HG03439 (cell line): Measurements from ENCODE around the gene SF3B6.
A peak's percentile ranks its signal among the peaks of the same experiment; 100 is the strongest.
"Not testable (repeated sequence)": the region's sequence is repeated elsewhere in the genome, so short reads cannot be mapped to it uniquely, and the experiment has no call there.

Source experiments
- ATAC-seq: cut with Tn5 transposase; IDR thresholded peaks from one replicate; pipeline ENCODE4 v1.9.1; 2021; ENCODE audit warnings: mild to moderate bottlenecking, moderate library complexity; ENCODE audit not compliant: unreplicated experiment

SF3B6 gene, protein sequence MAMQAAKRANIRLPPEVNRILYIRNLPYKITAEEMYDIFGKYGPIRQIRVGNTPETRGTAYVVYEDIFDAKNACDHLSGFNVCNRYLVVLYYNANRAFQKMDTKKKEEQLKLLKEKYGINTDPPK

DNA sequence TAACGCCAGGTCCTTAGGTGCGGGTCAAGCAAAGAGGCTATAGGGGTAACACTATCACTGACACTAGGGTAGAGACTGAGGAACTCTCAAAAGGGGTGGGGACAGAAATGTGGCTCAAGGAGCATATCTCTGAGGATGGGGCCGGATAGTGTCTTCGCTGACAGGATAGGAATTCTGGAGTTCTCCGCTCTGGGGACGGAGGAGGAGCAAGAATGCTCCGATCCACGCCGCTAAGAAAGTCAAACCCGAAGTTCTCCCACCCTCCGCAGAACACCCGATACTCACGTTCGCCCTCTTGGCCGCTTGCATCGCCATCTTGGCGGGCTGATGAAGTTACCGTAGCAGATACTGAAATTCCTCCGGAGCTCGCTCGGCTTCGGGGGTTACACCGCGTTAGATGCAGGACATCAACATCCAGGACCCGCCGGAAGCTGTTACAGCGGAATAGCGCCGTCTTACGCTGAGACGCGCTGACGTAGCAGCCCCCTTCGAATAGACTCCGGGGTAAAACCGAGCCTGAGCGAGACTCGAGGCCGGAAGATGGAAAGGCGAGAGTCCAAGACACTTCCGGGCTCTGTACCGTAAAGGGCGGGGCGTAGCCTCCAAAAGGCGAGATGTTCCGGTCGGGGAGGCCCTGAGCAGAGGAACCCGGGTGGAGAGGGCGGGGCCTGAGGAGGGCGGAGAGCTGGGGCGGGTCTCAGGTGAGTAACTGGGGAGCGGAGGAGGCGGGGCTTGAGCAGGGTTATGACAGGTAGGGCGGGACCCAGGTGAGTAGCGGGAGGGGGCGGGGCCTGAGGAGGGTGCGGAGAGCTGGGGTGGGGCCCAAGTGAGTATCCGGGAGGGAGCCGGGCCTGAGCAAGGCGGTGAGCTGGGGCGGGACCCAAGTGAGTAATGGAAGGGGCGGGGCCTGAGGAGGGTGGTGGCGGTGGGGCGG, at the start of gene SF3B6:
SF3B6 (minus strand) TSS at position 412 of the 934 bp plus-strand sequence; CDS start at position 315, 97 bp downstream.
- peak; percentile 94 for ATAC-seq

GRCh38 chr2:24123922-24124580, 47.9 kb upstream of the SF3B6 start:
- ATAC-seq, result peak; percentile 10

DNA sequence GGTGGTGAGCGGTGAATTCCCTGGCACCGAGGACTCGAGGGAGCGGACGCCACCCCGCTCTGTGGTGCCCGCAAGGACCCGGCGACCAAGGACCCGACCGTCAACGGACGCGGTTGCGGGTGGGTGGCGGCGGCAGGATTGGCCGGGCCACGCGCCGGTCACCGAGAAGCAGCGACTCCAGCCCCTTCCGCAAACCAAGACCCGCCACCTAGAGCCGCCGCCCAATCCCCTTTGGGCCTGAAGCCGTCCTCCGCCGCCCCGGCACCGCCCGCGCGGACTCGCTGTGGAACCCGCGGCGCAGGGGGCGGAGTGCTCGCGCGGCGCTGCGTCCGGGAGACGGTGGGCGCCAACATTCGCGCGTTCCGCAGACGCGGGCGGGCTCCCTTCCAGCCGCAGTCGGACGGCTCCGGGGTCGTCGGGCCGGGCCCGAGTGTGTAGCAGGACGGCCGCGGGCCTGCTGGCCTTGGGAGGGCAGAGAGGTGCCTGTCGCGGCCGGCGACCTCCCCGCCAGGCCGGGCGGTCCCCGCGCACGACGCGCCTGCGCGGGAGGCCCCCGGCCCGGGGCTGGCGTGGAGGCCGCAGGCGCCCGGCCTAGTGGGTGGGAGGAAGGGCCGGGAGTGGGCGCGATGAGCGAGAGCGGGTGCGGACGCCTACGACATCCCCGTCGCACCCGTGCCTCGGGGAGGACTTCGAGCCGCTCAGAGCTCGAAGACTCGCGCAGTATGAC, 47.2 kb upstream of the SF3B6 start, which contains the start of the genes FAM228B and PFN4:
FAM228B (plus strand) TSS at position 275 of the 727 bp plus-strand sequence. CDS start 893 bp downstream, outside the sequence.
PFN4 (minus strand) TSS at position 140 of the 727 bp plus-strand sequence. CDS start 799 bp downstream, outside the sequence.
- ATAC-seq, result peak; percentile 93

- no peak for ATAC-seq
Measured at GRCh38 chr2:24122366-24123194, 46.5 kb upstream of the SF3B6 start.

DNA sequence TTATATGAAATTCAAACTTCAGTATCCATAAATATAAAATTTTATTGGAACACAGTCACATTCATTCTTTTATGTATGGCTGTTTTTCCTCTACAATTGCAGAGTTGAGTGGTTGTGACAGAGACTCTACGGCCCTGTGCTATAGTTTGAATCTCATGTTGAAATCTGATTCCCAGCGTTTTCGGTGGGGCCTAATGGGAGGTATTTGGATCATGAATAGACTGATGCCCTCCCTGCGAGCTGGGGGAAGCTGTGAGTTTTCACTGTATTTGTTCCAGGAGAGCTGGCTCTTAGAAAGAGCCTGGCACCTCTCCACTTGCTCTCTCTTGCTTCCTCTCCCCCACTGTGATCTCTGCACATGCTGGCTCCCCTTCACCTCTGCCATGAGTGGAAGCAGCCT, 45.3 kb upstream of the SF3B6 start:
- ATAC-seq, result no peak

GRCh38 chr2:24121066-24121465, 44.9 kb upstream of the SF3B6 start:
- ATAC-seq, result no peak

GRCh38 chr2:24117902-24118301, 41.8 kb upstream of the SF3B6 start:
- ATAC-seq, result no peak

DNA sequence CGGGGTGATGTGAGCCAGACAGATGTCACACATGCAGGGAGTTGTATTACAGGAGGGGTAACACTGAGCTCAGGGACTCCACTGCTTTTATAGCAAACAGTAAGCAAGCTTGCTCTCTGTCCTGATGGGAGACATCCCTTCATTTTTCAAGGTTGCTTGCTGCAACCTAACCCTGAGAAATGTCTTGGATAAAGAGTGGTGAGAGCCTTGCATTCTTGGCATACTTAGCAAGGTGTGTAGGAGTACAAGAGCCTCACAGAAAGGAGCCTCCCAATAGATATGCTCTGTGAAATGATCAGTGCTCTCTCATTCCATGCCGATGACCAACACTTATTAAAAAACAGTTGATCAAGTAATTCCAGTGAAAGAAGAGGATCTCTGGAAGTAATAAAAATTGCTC, 38.9 kb upstream of the SF3B6 start:
- ATAC-seq, result no peak

- ATAC-seq, result no peak
Measured at GRCh38 chr2:24111407-24111901, 35.3 kb upstream of the SF3B6 start.

GRCh38 chr2:24110660-24111303, 34.7 kb upstream of the SF3B6 start:
- no peak for ATAC-seq

GRCh38 chr2:24109431-24109830, 33.3 kb upstream of the SF3B6 start:
- not testable (repeated sequence) for ATAC-seq

- no peak for ATAC-seq
Measured at GRCh38 chr2:24107336-24107735, 31.2 kb upstream of the SF3B6 start.

DNA sequence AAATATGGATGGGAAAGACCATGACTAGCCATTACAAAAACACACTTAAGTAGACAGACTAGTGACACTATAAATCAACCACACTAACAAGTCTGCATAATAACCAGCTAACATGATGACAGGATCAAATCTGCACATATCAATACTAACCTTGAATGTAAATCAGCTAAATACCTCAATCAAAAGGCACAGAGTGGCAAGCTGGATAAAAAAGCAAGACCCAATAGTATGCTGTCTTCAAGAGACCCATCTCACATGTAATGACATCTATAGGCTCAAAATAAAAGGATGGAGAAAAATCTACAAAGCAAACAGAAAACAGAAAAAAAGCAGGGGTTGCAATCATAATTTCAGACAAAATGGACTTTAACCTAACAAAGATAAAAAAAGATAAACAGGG, 30.7 kb upstream of the SF3B6 start:
- no peak for ATAC-seq

DNA sequence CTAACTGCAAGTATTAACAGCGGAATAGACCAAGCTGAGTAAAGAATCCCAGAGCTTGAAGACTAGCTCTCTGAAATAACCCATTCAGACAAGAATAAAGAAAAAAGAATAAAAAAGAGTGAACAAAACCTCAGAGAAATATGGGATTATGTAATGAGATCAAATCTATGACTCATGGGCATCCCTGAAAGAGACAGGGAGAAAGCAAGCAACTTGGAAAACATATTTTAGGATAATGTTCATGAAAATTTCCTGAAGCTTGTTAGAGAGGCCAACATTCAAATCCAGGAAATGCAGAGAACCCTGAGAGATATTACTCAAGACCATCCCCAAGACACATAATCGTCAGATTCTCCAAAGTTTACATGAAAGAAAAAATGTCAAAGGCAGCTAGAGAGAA, 29.7 kb upstream of the SF3B6 start:
- no peak for ATAC-seq

- no peak for ATAC-seq
Measured at GRCh38 chr2:24104906-24105305, 28.8 kb upstream of the SF3B6 start.

DNA sequence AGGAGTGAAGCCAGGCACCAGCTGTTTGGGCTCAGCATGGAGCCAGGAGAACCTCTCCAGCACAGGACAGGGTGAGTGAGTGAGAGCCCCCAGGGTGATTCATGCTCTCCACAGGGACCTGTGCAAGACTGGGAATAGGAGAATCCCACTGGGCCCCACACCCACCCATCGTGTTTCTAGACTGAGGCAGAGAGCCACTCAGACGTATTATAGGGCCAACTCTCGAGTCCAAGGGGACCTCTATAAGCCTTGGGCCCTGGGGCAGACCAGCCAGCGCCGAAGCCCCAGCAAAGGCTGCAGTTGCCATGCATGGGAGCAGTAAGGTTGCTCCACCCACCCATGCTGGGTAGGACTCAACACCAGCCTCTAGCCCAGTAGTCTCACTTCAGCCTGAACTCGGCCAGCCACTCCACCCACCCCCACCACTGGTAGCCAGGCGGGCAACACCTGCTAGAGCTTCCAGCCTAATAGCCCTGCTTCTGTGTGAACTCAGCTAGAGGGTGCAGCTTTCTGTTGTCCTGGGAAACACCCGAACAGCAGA, 28.1 kb upstream of the SF3B6 start:
- ATAC-seq, result no peak

- no peak for ATAC-seq
Measured at GRCh38 chr2:24102677-24103076, 26.6 kb upstream of the SF3B6 start.

DNA sequence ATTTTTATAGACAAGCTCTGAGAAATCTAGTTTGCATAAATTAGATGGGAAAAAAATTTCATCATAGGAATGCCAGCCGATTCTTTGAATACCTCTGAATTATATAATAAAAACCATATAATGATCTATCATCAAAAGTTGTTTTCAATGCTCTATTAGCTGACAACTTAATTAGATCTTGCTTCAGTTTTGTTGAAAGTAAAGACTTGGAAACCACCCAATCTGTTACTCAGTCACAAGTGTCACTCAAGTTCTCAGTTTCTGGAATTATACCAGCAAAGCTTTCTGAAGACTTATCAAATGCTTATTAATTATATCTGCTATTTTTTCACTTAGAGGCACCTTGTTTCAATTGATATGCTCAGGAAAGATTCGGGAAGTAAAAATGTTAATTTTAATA, 25.9 kb upstream of the SF3B6 start:
- no peak for ATAC-seq

DNA sequence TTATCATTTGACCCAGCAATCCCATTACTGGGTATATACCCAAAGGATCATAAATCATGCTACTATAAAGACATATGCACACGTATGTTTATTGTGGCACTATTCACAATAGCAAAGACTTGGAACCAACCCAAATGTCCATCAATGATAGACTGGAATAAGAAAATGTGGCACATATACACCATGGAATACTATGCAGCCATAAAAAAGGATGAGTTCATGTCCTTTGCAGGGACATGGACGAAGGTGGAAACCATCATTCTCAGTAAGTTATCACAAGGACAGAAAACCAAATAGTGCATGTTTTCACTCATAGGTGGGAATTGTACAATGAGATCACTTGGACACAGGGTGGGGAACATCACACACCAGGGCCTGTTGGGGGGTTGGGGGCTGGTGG, 24.6 kb upstream of the SF3B6 start:
- not testable (repeated sequence) for ATAC-seq
